K562 (cell line): Measurements from ENCODE around the gene LTN1. TPM values are rescaled to one million over a fixed set of nuclear protein-coding genes. Genes with fewer than 3 reads are reported as not detected.

Experiments
- ATAC-seq: fragments of 200-7000 bp; cut with Tn5 transposase; 3 replicates; pipeline ENCODE4 v1.9.1; 2020; ENCODE audit warnings: moderate library complexity
- BruUV-seq: library from RNA; stranded (reverse); fragments of 400-500 nt; replicated peaks from 2 replicates; lab custom pipeline; 2021; lab: Mats Ljungman, UMichigan
- CTCF ChIA-PET: fragments of 300-600 bp; formaldehyde crosslinking; extraction: SDS; loops from one replicate; lab custom pipeline; 2021; ENCODE audit warnings: low intra/inter-chr PET ratio; lab: Yijun Ruan, JAX
- POLR2A ChIA-PET: fragments of 300-600, 350-650 bp; sonication (Branson Sonifier 250); formaldehyde crosslinking; extraction: SDS; loops from one replicate; lab custom pipeline; 2021; ENCODE audit warnings: antibody characterized with exemption, inconsistent platforms; lab: Yijun Ruan, JAX
- DNase-seq, 4 experiments: peaks; one replicate each; pipeline versions ENCODE4 v3.0.0 to v3.0.0-alpha.2; 2011 to 2018; ENCODE audit warnings: low spot score in 3 of 4, mixed read lengths in 3 of 4; ENCODE audit errors: extremely low read depth in 1 of 4
- FAIRE-seq: peaks from 2 replicates; lab custom pipeline; 2011; peaks lifted over from hg19 to GRCh38; lab: Jason Lieb, UNC
- H2AFZ ChIP-seq: 2 replicates; pipeline ENCODE4 v1.6.0; 2011; ENCODE audit warnings: low read depth, low read length, control low read depth, inconsistent platforms
- H3K27ac ChIP-seq: fragments of 200-600 bp; 3 replicates; pipeline ENCODE4 v1.8.0; 2011; ENCODE audit warnings: low read depth, mild to moderate bottlenecking, control low read depth, inconsistent platforms, low read length, moderate library complexity, mixed read lengths; ENCODE audit errors: extremely low read depth
- H3K27me3 ChIP-seq, 2 experiments: fragments of 300-600 bp in 1 of 2; 2 replicates in 1 of 2; 3 replicates in 1 of 2; pipeline versions ENCODE4 v1.6.0 to v1.8.0; 2011; ENCODE audit warnings: inconsistent platforms in 2 of 2, low read length in 2 of 2, mild to moderate bottlenecking in 1 of 2, mixed read lengths in 1 of 2, moderate library complexity in 1 of 2; ENCODE audit not compliant: control insufficient read depth in 2 of 2, insufficient read depth in 2 of 2
- H3K36me3 ChIP-seq: fragments of 300-600 bp; 3 replicates; pipeline ENCODE4 v1.8.0; 2011; ENCODE audit warnings: mild to moderate bottlenecking, low read length, inconsistent platforms; ENCODE audit not compliant: control insufficient read depth, insufficient read depth
- H3K4me1 ChIP-seq, 2 experiments: fragments of 200-600 bp in 1 of 2; replicated peaks in 1 of 2; 2 replicates in 1 of 2; 3 replicates in 1 of 2; pipeline versions ENCODE4 v1.5.1 to v1.8.0; 2011; ENCODE audit warnings: inconsistent platforms in 2 of 2, low read length in 2 of 2, mild to moderate bottlenecking in 1 of 2, mixed read lengths in 1 of 2, moderate library complexity in 1 of 2; ENCODE audit not compliant: control insufficient read depth in 2 of 2, insufficient read depth in 2 of 2
- H3K4me2 ChIP-seq: 2 replicates; pipeline ENCODE4 v1.6.1; 2011; ENCODE audit warnings: low read length, control low read depth, inconsistent platforms, mixed read lengths; ENCODE audit not compliant: insufficient read depth
- H3K4me3 ChIP-seq: fragments of 200-600 bp; sonication (generic), shearing (Covaris generic); 2 replicates; pipeline ENCODE4 v1.5.1; 2016; ENCODE audit warnings: control low read depth, inconsistent platforms
- H3K79me2 ChIP-seq: fragments of 200-600 bp; 3 replicates; pipeline ENCODE4 v1.8.0; 2011; ENCODE audit warnings: low read length, inconsistent platforms; ENCODE audit not compliant: control insufficient read depth, insufficient read depth
- H3K9ac ChIP-seq, 2 experiments: 2 replicates each; pipeline versions ENCODE4 v1.6.0 to v1.6.1; 2011; ENCODE audit warnings: low read depth in 2 of 2, low read length in 2 of 2, control low read depth in 1 of 2, inconsistent platforms in 1 of 2, mild to moderate bottlenecking in 1 of 2, mixed read lengths in 1 of 2; ENCODE audit not compliant: insufficient read depth in 1 of 2
- H3K9me1 ChIP-seq: one replicate; pipeline ENCODE4 v1.6.0; 2011; ENCODE audit warnings: inconsistent platforms, mild to moderate bottlenecking, low read length, moderate library complexity; ENCODE audit not compliant: control insufficient read depth, insufficient read depth
- H3K9me3 ChIP-seq: replicated peaks from 2 replicates; pipeline ENCODE4 v1.5.1; 2011; ENCODE audit warnings: low read depth, low read length, inconsistent platforms; ENCODE audit not compliant: control insufficient read depth, insufficient read depth
- H4K20me1 ChIP-seq: replicated peaks from 2 replicates; pipeline ENCODE4 v1.6.1; 2011; ENCODE audit warnings: low read length, inconsistent platforms, mixed read lengths; ENCODE audit not compliant: control insufficient read depth, insufficient read depth
- ATF3 ChIP-seq, 2 experiments: fragments of 450-650 bp in 1 of 2; sonication (generic) in 1 of 2; formaldehyde crosslinking in 1 of 2; IDR thresholded peaks in 1 of 2; conservative IDR thresholded peaks in 1 of 2; 2 replicates each; pipeline versions ENCODE4 v1.6.1 to v1.8.1; 2016 to 2023; ENCODE audit warnings: mild to moderate bottlenecking in 2 of 2, moderate library complexity in 2 of 2, inconsistent platforms in 1 of 2, missing genetic modification reagents in 1 of 2
- E2F3 ChIP-seq: fragments of 250-450 bp; sonication (Bioruptor Pico); IDR thresholded peaks from 2 replicates; pipeline ENCODE4 v1.4.0; 2020; ENCODE audit warnings: mild to moderate bottlenecking
- FOSL1 ChIP-seq: fragments of 200-800 bp; sonication (Bioruptor generic); conservative IDR thresholded peaks from 2 replicates; pipeline ENCODE4 v1.6.1; 2016; ENCODE audit warnings: missing genetic modification characterization, missing compliant biosample characterization
- FOXA3 ChIP-seq, 2 experiments: fragments of 450-650 bp in 1 of 2; sonication (generic) in 1 of 2; formaldehyde crosslinking; IDR thresholded peaks in 1 of 2; conservative IDR thresholded peaks in 1 of 2; 2 replicates each; pipeline versions ENCODE4 v1.4.0 to v1.8.0; 2020 to 2022; ENCODE audit warnings: mild to moderate bottlenecking in 2 of 2, missing genetic modification reagents in 1 of 2
- GATA2 ChIP-seq: sonication (generic); formaldehyde crosslinking; IDR thresholded peaks from 2 replicates; pipeline ENCODE4 v1.4.0; 2020; ENCODE audit warnings: mild to moderate bottlenecking, missing genetic modification reagents
- MEIS2 ChIP-seq: fragments of 450-650 bp; IDR thresholded peaks from 2 replicates; pipeline ENCODE4 v1.6.1; 2014; ENCODE audit warnings: mild to moderate bottlenecking; ENCODE audit not compliant: partially characterized antibody
- NFE2 ChIP-seq: IDR thresholded peaks from 2 replicates; pipeline ENCODE4 v1.6.1; 2014; ENCODE audit warnings: antibody characterized with exemption, low read depth
- SMARCA4 ChIP-seq: fragments of 450-650 bp; IDR thresholded peaks from 2 replicates; pipeline ENCODE4 v1.6.1; 2016
- SMARCB1 ChIP-seq: IDR thresholded peaks from 2 replicates; pipeline ENCODE4 v1.6.1; 2011; ENCODE audit warnings: improper control_type of control experiment, low read depth; ENCODE audit not compliant: insufficient read length
- SREBF1 ChIP-seq: fragments of 150-350 bp; IDR thresholded peaks from 2 replicates; pipeline ENCODE4 v1.6.1; 2014; ENCODE audit warnings: antibody characterized with exemption, low read depth, low read length, borderline replicate concordance
- TARDBP ChIP-seq: fragments of 450-650 bp; IDR thresholded peaks from 2 replicates; pipeline ENCODE4 v1.6.1; 2016
- WGBS: fragments of 100-300 bp; shearing (Covaris generic); methylation state at CpG from one replicate; pipeline ENCODE4 v1.1.6; 2016; ENCODE audit warnings: low coverage, mixed read lengths; ENCODE audit not compliant: insufficient coverage; ENCODE audit errors: missing lambda C conversion rate; 5-methylcytosine and 5-hydroxymethylcytosine counted together
- in situ Hi-C: fragments of 300-500 bp; cut with MboI; formaldehyde crosslinking; loops from 4 replicates; pipeline ENCODE4 v1.15.0; 2018; ENCODE audit warnings: inconsistent platforms, mixed read lengths
- intact Hi-C: fragments of 100-400 bp; cut with micrococcal nuclease; formaldehyde crosslinking; loops from 2 replicates; pipeline ENCODE4 v1.14.2; 2022
- polyA plus RNA-seq, 8 experiments: library from polyadenylated mRNA; depleted of rRNA in 4 of 8; stranded (reverse) in 5 of 8; unstranded in 3 of 8; fragments of >200 nt; fragmentation: Nextera tagmentation in 2 of 8; fragmentation: Illumina TruSeq in 1 of 8; extraction: Ambion mirVana in 2 of 8; extraction: Trizol in 1 of 8; gene quantifications; 2 replicates each; pipeline versions ENCODE4 v1.2.1 to v1.2.3, GENCODE V29; 2011 to 2014; ENCODE audit warnings: inconsistent platforms in 1 of 8, missing spikeins in 1 of 8
- total RNA-seq, 7 experiments: library from RNA; depleted of rRNA in 6 of 7; stranded (reverse); fragments of >200 nt in 6 of 7; fragmentation: Illumina TruSeq in 2 of 7; extraction: Trizol in 2 of 7; gene quantifications; 2 replicates each; pipeline versions ENCODE4 v1.2.1 to v1.2.3, GENCODE V29; 2011 to 2021; ENCODE audit warnings: low replicate concordance in 1 of 7
- TF ChIP-seq, protein P1 (sequence below): sonication (generic); formaldehyde crosslinking; IDR thresholded peaks from 2 replicates; pipeline ENCODE4 v1.8.1; 2023; ENCODE audit warnings: mild to moderate bottlenecking, missing genetic modification reagents
- TF ChIP-seq, protein P2 (sequence below): fragments of 200-800 bp; sonication (Bioruptor generic); IDR thresholded peaks from 2 replicates; pipeline ENCODE4 v1.6.1; 2016; ENCODE audit warnings: missing genetic modification characterization, missing compliant biosample characterization

LTN1 gene
- total and polyA plus RNA-seq, 9 of the 15 experiments (the other 6 are each of a cell fraction or from before 2014, with no cell fraction given): 15.7 to 49.6 (median 28.7) TPM

DNA sequence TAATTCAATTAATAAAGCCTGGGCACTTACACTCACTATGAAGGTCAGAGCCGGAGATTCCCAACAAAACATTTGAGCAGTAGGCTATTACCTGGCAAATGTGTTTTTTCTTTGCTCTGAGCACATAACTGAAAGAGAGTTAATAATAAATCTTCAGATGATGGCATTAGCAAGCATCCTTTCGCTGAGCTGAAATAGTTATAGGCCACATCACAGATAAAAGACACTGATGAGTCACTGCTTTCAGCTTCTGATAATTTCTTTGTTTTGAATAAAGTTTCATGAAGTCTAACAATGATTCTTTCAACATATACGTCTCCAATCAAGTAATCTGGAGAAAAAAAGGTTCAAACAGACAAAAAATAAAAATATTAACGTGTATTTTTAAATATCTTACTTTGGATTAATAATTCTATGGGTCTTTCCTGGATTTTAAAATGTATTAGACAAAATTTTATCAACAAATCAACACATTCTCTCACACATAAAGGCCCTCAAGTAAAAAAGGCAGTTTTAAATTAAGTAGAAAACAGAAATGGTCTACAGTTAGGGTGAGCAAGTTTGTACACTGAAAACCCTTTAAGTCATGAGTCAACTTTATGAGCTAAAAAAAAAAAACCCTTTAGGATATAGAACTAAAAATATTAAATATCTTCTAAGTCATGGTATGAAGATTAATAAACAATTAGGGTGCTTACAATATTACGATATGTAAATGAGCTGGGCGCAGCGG is 33.1 kb downstream of the LTN1 start (continued):
- TF ChIP-seq ATF3 (IDR thresholded peaks at IDR 0.05): peak; percentile 71
- TF ChIP-seq ATF3 (CRISPR knock-in tag; conservative IDR thresholded peaks at IDR 0.05): no peak
- peak; percentile 41 for TF ChIP-seq MEIS2
- TF ChIP-seq E2F3 (CRISPR knock-in tag): no peak
- TF ChIP-seq FOSL1 (tag): peak; percentile 71
- TF ChIP-seq GATA2 (CRISPR knock-in tag): no peak
- peak; percentile 77 for TF ChIP-seq SMARCB1
- TF ChIP-seq, protein P1, sequence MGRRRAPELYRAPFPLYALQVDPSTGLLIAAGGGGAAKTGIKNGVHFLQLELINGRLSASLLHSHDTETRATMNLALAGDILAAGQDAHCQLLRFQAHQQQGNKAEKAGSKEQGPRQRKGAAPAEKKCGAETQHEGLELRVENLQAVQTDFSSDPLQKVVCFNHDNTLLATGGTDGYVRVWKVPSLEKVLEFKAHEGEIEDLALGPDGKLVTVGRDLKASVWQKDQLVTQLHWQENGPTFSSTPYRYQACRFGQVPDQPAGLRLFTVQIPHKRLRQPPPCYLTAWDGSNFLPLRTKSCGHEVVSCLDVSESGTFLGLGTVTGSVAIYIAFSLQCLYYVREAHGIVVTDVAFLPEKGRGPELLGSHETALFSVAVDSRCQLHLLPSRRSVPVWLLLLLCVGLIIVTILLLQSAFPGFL (CRISPR knock-in tag): no peak
- TF ChIP-seq SMARCA4: no peak

DNA sequence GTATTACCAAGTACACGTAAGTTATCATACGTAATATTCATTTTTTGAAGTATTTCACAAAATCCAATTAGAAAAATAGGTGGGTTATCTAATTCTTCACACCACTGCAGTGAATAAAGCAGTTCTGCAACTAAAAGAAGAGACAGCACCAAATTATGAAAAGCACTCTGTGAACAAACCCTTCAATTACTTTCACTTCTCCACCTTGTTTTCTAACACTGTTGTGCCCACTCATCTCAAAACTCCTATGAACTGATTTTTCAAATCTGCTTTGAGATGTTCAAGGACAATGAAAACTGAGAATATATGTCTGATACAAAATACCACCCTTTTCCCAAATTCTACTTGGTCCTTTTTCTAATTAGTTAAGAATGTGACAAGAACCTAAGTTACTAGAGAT is 39.4 kb downstream of the LTN1 start:
- in situ Hi-C loops: no loop called here

More for the DNA sequence above, 39.4 kb downstream of the LTN1 start:
- H2AFZ ChIP-seq: no peak overlapping the region
- H3K9ac ChIP-seq: no peak overlapping the region
- TF ChIP-seq TARDBP (no peak), FOXA3 (CRISPR knock-in tag; conservative IDR thresholded peaks at IDR 0.05 in 1 of 2, IDR thresholded peaks at IDR 0.05 in 1 of 2) (no peak), NFE2 (no peak), SREBF1 (no peak)
- TF ChIP-seq, protein P2, sequence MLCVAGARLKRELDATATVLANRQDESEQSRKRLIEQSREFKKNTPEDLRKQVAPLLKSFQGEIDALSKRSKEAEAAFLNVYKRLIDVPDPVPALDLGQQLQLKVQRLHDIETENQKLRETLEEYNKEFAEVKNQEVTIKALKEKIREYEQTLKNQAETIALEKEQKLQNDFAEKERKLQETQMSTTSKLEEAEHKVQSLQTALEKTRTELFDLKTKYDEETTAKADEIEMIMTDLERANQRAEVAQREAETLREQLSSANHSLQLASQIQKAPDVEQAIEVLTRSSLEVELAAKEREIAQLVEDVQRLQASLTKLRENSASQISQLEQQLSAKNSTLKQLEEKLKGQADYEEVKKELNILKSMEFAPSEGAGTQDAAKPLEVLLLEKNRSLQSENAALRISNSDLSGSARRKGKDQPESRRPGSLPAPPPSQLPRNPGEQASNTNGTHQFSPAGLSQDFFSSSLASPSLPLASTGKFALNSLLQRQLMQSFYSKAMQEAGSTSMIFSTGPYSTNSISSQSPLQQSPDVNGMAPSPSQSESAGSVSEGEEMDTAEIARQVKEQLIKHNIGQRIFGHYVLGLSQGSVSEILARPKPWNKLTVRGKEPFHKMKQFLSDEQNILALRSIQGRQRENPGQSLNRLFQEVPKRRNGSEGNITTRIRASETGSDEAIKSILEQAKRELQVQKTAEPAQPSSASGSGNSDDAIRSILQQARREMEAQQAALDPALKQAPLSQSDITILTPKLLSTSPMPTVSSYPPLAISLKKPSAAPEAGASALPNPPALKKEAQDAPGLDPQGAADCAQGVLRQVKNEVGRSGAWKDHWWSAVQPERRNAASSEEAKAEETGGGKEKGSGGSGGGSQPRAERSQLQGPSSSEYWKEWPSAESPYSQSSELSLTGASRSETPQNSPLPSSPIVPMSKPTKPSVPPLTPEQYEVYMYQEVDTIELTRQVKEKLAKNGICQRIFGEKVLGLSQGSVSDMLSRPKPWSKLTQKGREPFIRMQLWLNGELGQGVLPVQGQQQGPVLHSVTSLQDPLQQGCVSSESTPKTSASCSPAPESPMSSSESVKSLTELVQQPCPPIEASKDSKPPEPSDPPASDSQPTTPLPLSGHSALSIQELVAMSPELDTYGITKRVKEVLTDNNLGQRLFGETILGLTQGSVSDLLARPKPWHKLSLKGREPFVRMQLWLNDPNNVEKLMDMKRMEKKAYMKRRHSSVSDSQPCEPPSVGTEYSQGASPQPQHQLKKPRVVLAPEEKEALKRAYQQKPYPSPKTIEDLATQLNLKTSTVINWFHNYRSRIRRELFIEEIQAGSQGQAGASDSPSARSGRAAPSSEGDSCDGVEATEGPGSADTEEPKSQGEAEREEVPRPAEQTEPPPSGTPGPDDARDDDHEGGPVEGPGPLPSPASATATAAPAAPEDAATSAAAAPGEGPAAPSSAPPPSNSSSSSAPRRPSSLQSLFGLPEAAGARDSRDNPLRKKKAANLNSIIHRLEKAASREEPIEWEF (CRISPR knock-in tag): no peak
- ATAC-seq (no peak), DNase-seq (no peak), FAIRE-seq (no peak)
- intact Hi-C loops: no loop called here
- WGBS: 96% methylated on average over 2 of the region's 2 CpGs
- H3K27me3 ChIP-seq: no peaks in the 10 kb centered on the region
- H3K9me3 ChIP-seq: no peaks in the 10 kb centered on the region
- H3K9me1 ChIP-seq: no peaks in the 10 kb centered on the region
- H3K4me1 ChIP-seq: no peaks in the 10 kb centered on the region
- H3K79me2 ChIP-seq: no peaks in the 10 kb centered on the region
- BruUV-seq: no TSS peak
- H3K27ac ChIP-seq: no peak overlapping the region
- no peak overlapping the region for H3K4me3 ChIP-seq
- ChIA-PET CTCF (no interaction called here), POLR2A (interaction anchor here (0.7 kb wide), 1 partner anchor 40 kb away, joined by 3 read pairs; the partner anchor contains the start of gene LTN1)
- H3K4me2 ChIP-seq: no peak overlapping the region
- H4K20me1 ChIP-seq: no peaks in the 10 kb centered on the region
- peaks cover 92% of the 10 kb centered on the region for H3K36me3 ChIP-seq
